GM18502 (cell line): ENCODE results near the gene BNIP3.
"Not testable (repeated sequence)": the region's sequence is repeated elsewhere in the genome, so short reads cannot be mapped to it uniquely, and the experiment has no call there.

Source experiments
- ATAC-seq: cut with Tn5 transposase; IDR thresholded peaks from one replicate; pipeline ENCODE4 v1.9.1; 2021; ENCODE audit warnings: mild to moderate bottlenecking; ENCODE audit not compliant: unreplicated experiment, poor library complexity

The BNIP3 gene

GRCh38 chr10:131959841-131960240 lies 21.9 kb downstream of the BNIP3 start:
- no peak for ATAC-seq

- no peak for ATAC-seq
Observed at GRCh38 chr10:131955591-131956340, 26.0 kb downstream of the BNIP3 start.

- ATAC-seq = no peak
Observed at GRCh38 chr10:131954356-131954965, 27.3 kb downstream of the BNIP3 start.

GRCh38 chr10:131949908-131950307 lies 31.8 kb downstream of the BNIP3 start:
- ATAC-seq = not testable (repeated sequence)

- no peak for ATAC-seq
Observed at GRCh38 chr10:131949041-131949862, 32.5 kb downstream of the BNIP3 start.

GRCh38 chr10:131948501-131948900 lies 33.2 kb downstream of the BNIP3 start:
- no peak for ATAC-seq

GRCh38 chr10:131947631-131948347 lies 33.9 kb downstream of the BNIP3 start:
- ATAC-seq = no peak

GRCh38 chr10:131946880-131947279 lies 34.8 kb downstream of the BNIP3 start:
- no peak for ATAC-seq

- ATAC-seq = no peak
Observed at GRCh38 chr10:131946321-131946751, 35.4 kb downstream of the BNIP3 start.

- no peak for ATAC-seq
Observed at GRCh38 chr10:131944976-131945695, 36.6 kb downstream of the BNIP3 start.

GRCh38 chr10:131944412-131944811 lies 37.3 kb downstream of the BNIP3 start:
- ATAC-seq = no peak

GRCh38 chr10:131943021-131943814 lies 38.5 kb downstream of the BNIP3 start:
- ATAC-seq = no peak

- no peak for ATAC-seq
Observed at GRCh38 chr10:131942455-131942854, 39.3 kb downstream of the BNIP3 start.

- no peak for ATAC-seq
Observed at GRCh38 chr10:131938681-131939080, 43.0 kb downstream of the BNIP3 start.

- ATAC-seq = no peak
Observed at GRCh38 chr10:131937836-131938235, 43.9 kb downstream of the BNIP3 start.

- no peak for ATAC-seq
Observed at GRCh38 chr10:131936736-131937135, 45.0 kb downstream of the BNIP3 start.

GRCh38 chr10:131936294-131936693 lies 45.4 kb downstream of the BNIP3 start:
- ATAC-seq = no peak

GRCh38 chr10:131935260-131935659 lies 46.5 kb downstream of the BNIP3 start:
- ATAC-seq = no peak

GRCh38 chr10:131934769-131935168 lies 47.0 kb downstream of the BNIP3 start:
- ATAC-seq = no peak
